Measurements from ENCODE around the gene TMEM30B. TPM values are rescaled to one million over a fixed set of nuclear protein-coding genes. Genes with fewer than 3 reads are reported as not detected.

The TMEM30B gene
- total and polyA plus RNA-seq, 2 of the 8 experiments (the other 6 are each of a cell fraction or from before 2014, with no cell fraction given): 11.2 to 18.7 TPM

DNA sequence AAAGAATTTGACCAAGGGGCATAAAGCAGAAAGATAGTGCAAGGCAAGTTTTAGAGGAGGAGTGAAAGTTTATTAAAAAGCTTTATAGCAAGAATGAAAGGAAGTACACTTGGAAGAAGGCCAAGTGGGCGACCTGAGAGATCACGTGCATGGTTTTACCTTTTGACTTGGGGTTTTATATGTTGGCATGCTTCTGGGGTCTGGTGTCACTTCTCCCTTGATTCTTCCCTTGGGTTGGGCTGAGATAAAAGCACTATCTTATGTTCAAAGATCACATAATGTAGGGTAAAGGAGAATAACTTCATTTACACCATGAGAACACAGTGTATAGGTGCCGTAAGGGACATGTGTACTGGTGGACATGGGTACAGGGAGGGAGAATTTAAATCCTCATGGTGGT lies 17.7 kb upstream of the TMEM30B start:
- Histone ChIP-seq H3K4me3 (ENCODE audit: extremely low read depth in 1 of 4, insufficient read depth in 2 of 4, low read depth in 3 of 4, low read length in 4 of 4) (no peak overlapping the region), H2BK12ac (ENCODE audit: low read depth, low read length) (no peak overlapping the region), H3K9me3 (ENCODE audit: insufficient read depth in 2 of 2, low read depth in 1 of 2, low read length in 1 of 2) (peaks cover 0 to 7% of the 10 kb centered on the region in 2 experiments; a peak in 2 of 4 replicates), H2BK120ac (replicated peaks; ENCODE audit: low read depth, low read length) (no peak overlapping the region), H3K18ac (ENCODE audit: extremely low read depth, low read length) (no peak overlapping the region), H3K4me1 (replicated peaks in 1 of 4; ENCODE audit: control insufficient read depth in 3 of 4, insufficient read depth in 4 of 4, low read length in 3 of 4) (peaks cover 0 to 9% (median 0%) of the 10 kb centered on the region in 4 experiments; a peak in 2 of 7 replicates), H3K79me1 (ENCODE audit: low read depth, low read length) (no peaks in the 10 kb centered on the region), H3K27me3 (replicated peaks in 1 of 4; ENCODE audit: control insufficient read depth in 3 of 4, extremely low read depth in 1 of 4, insufficient read depth in 3 of 4, low read length in 3 of 4) (no peaks in the 10 kb centered on the region), H2BK15ac (ENCODE audit: low read length) (no peak overlapping the region), H3K14ac (ENCODE audit: insufficient read length) (no peak overlapping the region), H3K36me3 (ENCODE audit: control insufficient read depth in 2 of 4, insufficient read depth in 4 of 4, low read length in 3 of 4) (no peaks in the 10 kb centered on the region), H2AFZ (ENCODE audit: low read length) (no peak overlapping the region), H4K5ac (ENCODE audit: insufficient read length, low read depth, low read length) (no peak overlapping the region), H3K27ac (ENCODE audit: low read depth, low read length) (no peak overlapping the region), H3K23ac (ENCODE audit: insufficient read length) (no peak overlapping the region), H3K56ac (replicated peaks; ENCODE audit: insufficient read length, low read depth, low read length) (no peak overlapping the region), H2BK5ac (ENCODE audit: low read depth, low read length) (no peak overlapping the region), H3K4ac (replicated peaks; ENCODE audit: insufficient read length, low read depth, low read length) (no peak overlapping the region), H3K9ac (replicated peaks in 1 of 4; ENCODE audit: extremely low read depth in 1 of 4, low read depth in 3 of 4, low read length in 3 of 4) (no peak overlapping the region), H2BK20ac (ENCODE audit: low read length) (no peak overlapping the region), H3K4me2 (ENCODE audit: insufficient read depth in 1 of 2, low read depth in 2 of 2, low read length in 2 of 2) (no peak overlapping the region), H3K23me2 (ENCODE audit: low read depth, low read length) (no peaks in the 10 kb centered on the region), H4K91ac (replicated peaks; ENCODE audit: insufficient read length, low read length) (no peak overlapping the region), H3K79me2 (ENCODE audit: control insufficient read depth in 1 of 2, insufficient read depth in 2 of 2, low read length in 2 of 2) (no peaks in the 10 kb centered on the region), H4K20me1 (replicated peaks in 1 of 2; ENCODE audit: control insufficient read depth in 1 of 2, insufficient read depth in 2 of 2, low read length in 2 of 2) (no peaks in the 10 kb centered on the region), H4K8ac (ENCODE audit: extremely low read depth, insufficient read depth, low read length) (no peak overlapping the region), H2AK5ac (ENCODE audit: low read depth, low read length) (no peak overlapping the region)
- FAIRE-seq (no peak), DNase-seq (ENCODE audit: low read depth in 1 of 2, low spot score in 2 of 2) (no peak)
- 89% methylated on average over 3 of the region's 3 CpGs; no CpG with 5 or more reads in 1 of the 2 experiments for WGBS, 2 experiments (ENCODE audit: extremely low coverage in 1 of 2, insufficient coverage in 1 of 2, insufficient read length in 1 of 2, insufficient replicate concordance in 2 of 2, low coverage in 1 of 2, low lambda C conversion rate in 2 of 2, missing lambda C conversion rate in 1 of 2)
- ChIA-PET POLR2A (ENCODE audit: partially characterized antibody) (no interaction called here), CTCF (ENCODE audit: partially characterized antibody) (interaction anchor here (1.1 to 1.2 kb wide), 2 partner anchors 13 to 151 kb away, joined by 3 read pairs; no protein-coding TSS in a partner anchor)
- TF ChIP-seq SP4 (IDR thresholded peaks at IDR 0.05; ENCODE audit: low read length): no peak
- TF ChIP-seq KDM1A (IDR thresholded peaks at IDR 0.05; ENCODE audit: borderline replicate concordance, low read length): no peak
- TF ChIP-seq KDM4A (IDR thresholded peaks at IDR 0.05; ENCODE audit: low read depth, low read length, severe bottlenecking): no peak
- TF ChIP-seq BCL11A (IDR thresholded peaks at IDR 0.05; ENCODE audit: low read depth in 2 of 2, low read length in 2 of 2): no peak
- TF ChIP-seq NRF1 (IDR thresholded peaks at IDR 0.05; ENCODE audit: low read depth, low read length): no peak
- no peak for TF ChIP-seq TAF1 (IDR thresholded peaks at IDR 0.05; ENCODE audit: low read depth, low read length)
- TF ChIP-seq RAD21 (IDR thresholded peaks at IDR 0.05 in 1 of 2, conservative IDR thresholded peaks at IDR 0.05 in 1 of 2; ENCODE audit: low read depth in 2 of 2, low read length in 2 of 2): no peak
- no peak for TF ChIP-seq SP1 (IDR thresholded peaks at IDR 0.05; ENCODE audit: low read depth, low read length)
- TF ChIP-seq, protein P1, sequence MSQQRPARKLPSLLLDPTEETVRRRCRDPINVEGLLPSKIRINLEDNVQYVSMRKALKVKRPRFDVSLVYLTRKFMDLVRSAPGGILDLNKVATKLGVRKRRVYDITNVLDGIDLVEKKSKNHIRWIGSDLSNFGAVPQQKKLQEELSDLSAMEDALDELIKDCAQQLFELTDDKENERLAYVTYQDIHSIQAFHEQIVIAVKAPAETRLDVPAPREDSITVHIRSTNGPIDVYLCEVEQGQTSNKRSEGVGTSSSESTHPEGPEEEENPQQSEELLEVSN (IDR thresholded peaks at IDR 0.05): no peak
- TF ChIP-seq RBBP5 (IDR thresholded peaks at IDR 0.05; ENCODE audit: borderline replicate concordance, low read depth, low read length): no peak
- no peak for TF ChIP-seq MAFK (IDR thresholded peaks at IDR 0.05; ENCODE audit: low read depth, low read length)
- TF ChIP-seq CHD1 (IDR thresholded peaks at IDR 0.05; ENCODE audit: low read depth, low read length): no peak
- no peak for TF ChIP-seq CBX5 (IDR thresholded peaks at IDR 0.05; ENCODE audit: low read depth, low read length)

All from H1 (cell line).